Ectodermal cell (in vitro differentiated cells): ENCODE measurements around the gene PRUNE1.
A peak's percentile ranks its signal among the peaks of the same experiment; 100 is the strongest.

Experiments used
- H3K27ac ChIP-seq: 2 replicates; pipeline ENCODE4 v1.7.0; 2013; ENCODE audit warnings: mild to moderate bottlenecking, low read depth, low read length; ENCODE audit not compliant: insufficient read depth, poor library complexity, severe bottlenecking
- H3K27me3 ChIP-seq: 2 replicates; pipeline ENCODE4 v1.7.0; 2013; ENCODE audit warnings: mild to moderate bottlenecking, low read length; ENCODE audit not compliant: insufficient read depth, control insufficient read depth, poor library complexity, severe bottlenecking
- H3K36me3 ChIP-seq: one replicate; pipeline ENCODE4 v1.7.0; 2013; ENCODE audit warnings: low read length; ENCODE audit not compliant: control insufficient read depth, insufficient read depth
- H3K4me1 ChIP-seq: one replicate; pipeline ENCODE4 v1.7.0; 2013; ENCODE audit warnings: low read length; ENCODE audit not compliant: control insufficient read depth, insufficient read depth
- H3K4me3 ChIP-seq: 2 replicates; pipeline ENCODE4 v1.7.0; 2013; ENCODE audit warnings: low read depth, low read length, control low read depth; ENCODE audit not compliant: insufficient read depth
- H3K9me3 ChIP-seq: 2 replicates; pipeline ENCODE4 v1.7.0; 2013; ENCODE audit warnings: mild to moderate bottlenecking, low read length, moderate library complexity; ENCODE audit not compliant: control insufficient read depth
- WGBS, 2 experiments: methylation state at CpG; one replicate each; pipeline ENCODE4 v1.1.7; 2013; ENCODE audit warnings: missing lambda C conversion rate in 2 of 2; 5-methylcytosine and 5-hydroxymethylcytosine counted together

The PRUNE1 gene

GRCh38 chr1:151006327-151007052, 1.8 kb upstream of the PRUNE1 start, which contains the start of gene MINDY1:
Gene MINDY1, minus strand, starts transcription at chr1:151006902. Its CDS starts 4,285 bp downstream, at chr1:151002617.
- 16% methylated on average over 18 of the region's 18 CpGs for WGBS, 2 experiments
- Histone ChIP-seq H3K27me3 (no peaks in the 10 kb centered on the region), H3K27ac (peak within 1 kb of the TSS; percentile 93), H3K9me3 (no peaks in the 10 kb centered on the region), H3K4me1 (peaks cover 9% of the 10 kb centered on the region), H3K36me3 (no peaks in the 10 kb centered on the region), H3K4me3 (peak within 1 kb of the TSS; percentile 87)

- H3K9me3 ChIP-seq = no peaks in the 10 kb centered on the region
- peak overlapping the region; percentile 93 for H3K27ac ChIP-seq
- no peaks in the 10 kb centered on the region for H3K27me3 ChIP-seq
- 52 to 53% methylated on average over 4 of the region's 4 CpGs for WGBS, 2 experiments
- H3K4me1 ChIP-seq = peaks cover 9% of the 10 kb centered on the region
- H3K4me3 ChIP-seq = peak overlapping the region; percentile 87
- no peaks in the 10 kb centered on the region for H3K36me3 ChIP-seq
Measured at GRCh38 chr1:151007853-151008243, 401 bp upstream of the PRUNE1 start.

GRCh38 chr1:151009206-151009587, 948 bp downstream of the PRUNE1 start:
- Histone ChIP-seq H3K27ac (no peak overlapping the region), H3K27me3 (no peaks in the 10 kb centered on the region), H3K4me1 (peaks cover 9% of the 10 kb centered on the region), H3K4me3 (peak overlapping the region; percentile 87), H3K36me3 (no peaks in the 10 kb centered on the region), H3K9me3 (no peaks in the 10 kb centered on the region)
- WGBS, 2 experiments = 78 to 79% methylated on average over 3 of the region's 3 CpGs

- H3K27ac ChIP-seq = no peak overlapping the region
- H3K36me3 ChIP-seq = no peaks in the 10 kb centered on the region
- no peaks in the 10 kb centered on the region for H3K9me3 ChIP-seq
- no peak overlapping the region for H3K4me3 ChIP-seq
- H3K4me1 ChIP-seq = peaks cover 9% of the 10 kb centered on the region
- WGBS, 2 experiments = 94 to 96% methylated on average over 7 of the region's 8 CpGs
- H3K27me3 ChIP-seq = no peaks in the 10 kb centered on the region
Measured at GRCh38 chr1:151009674-151010345, 1.6 kb downstream of the PRUNE1 start.

GRCh38 chr1:151010346-151010726, 2.1 kb downstream of the PRUNE1 start:
- H3K36me3 ChIP-seq = no peaks in the 10 kb centered on the region
- H3K4me1 ChIP-seq = peaks cover 8% of the 10 kb centered on the region
- no peaks in the 10 kb centered on the region for H3K27me3 ChIP-seq
- 88 to 96% methylated on average over 3 of the region's 3 CpGs for WGBS, 2 experiments
- H3K27ac ChIP-seq = no peak overlapping the region
- H3K4me3 ChIP-seq = no peak overlapping the region
- H3K9me3 ChIP-seq = no peaks in the 10 kb centered on the region

GRCh38 chr1:151011154-151011850, 3.1 kb downstream of the PRUNE1 start:
- 91 to 95% methylated on average over 4 of the region's 4 CpGs for WGBS, 2 experiments
- Histone ChIP-seq H3K27ac (no peak overlapping the region), H3K4me3 (no peak overlapping the region), H3K36me3 (no peaks in the 10 kb centered on the region), H3K9me3 (no peaks in the 10 kb centered on the region), H3K4me1 (peaks cover under 1% of the 10 kb centered on the region), H3K27me3 (no peaks in the 10 kb centered on the region)

- Histone ChIP-seq H3K9me3 (no peaks in the 10 kb centered on the region), H3K4me3 (no peak overlapping the region), H3K27ac (no peak overlapping the region), H3K36me3 (no peaks in the 10 kb centered on the region), H3K4me1 (no peaks in the 10 kb centered on the region), H3K27me3 (no peaks in the 10 kb centered on the region)
- 94 to 96% methylated on average over 14 of the region's 14 CpGs for WGBS, 2 experiments
Measured at GRCh38 chr1:151012684-151013471, 4.6 kb downstream of the PRUNE1 start.

- no peak overlapping the region for H3K4me3 ChIP-seq
- no peak overlapping the region for H3K27ac ChIP-seq
- no peaks in the 10 kb centered on the region for H3K9me3 ChIP-seq
- no peaks in the 10 kb centered on the region for H3K36me3 ChIP-seq
- no peaks in the 10 kb centered on the region for H3K27me3 ChIP-seq
- WGBS, 2 experiments = 96 to 98% methylated on average over 2 of the region's 2 CpGs
- H3K4me1 ChIP-seq = no peaks in the 10 kb centered on the region
Measured at GRCh38 chr1:151013518-151013917, 5.3 kb downstream of the PRUNE1 start.

GRCh38 chr1:151024540-151025146, 16.4 kb downstream of the PRUNE1 start:
- Histone ChIP-seq H3K4me1 (no peaks in the 10 kb centered on the region), H3K27me3 (no peaks in the 10 kb centered on the region), H3K36me3 (peaks cover 8% of the 10 kb centered on the region), H3K9me3 (no peaks in the 10 kb centered on the region), H3K27ac (no peak overlapping the region), H3K4me3 (no peak overlapping the region)
- 44 to 47% methylated on average over 4 to 6 of the region's 6 CpGs for WGBS, 2 experiments
